GM21528 (cell line): ENCODE data around the gene UBA5.
A peak's percentile ranks its signal among the peaks of the same experiment; 100 is the strongest.
"Not testable (repeated sequence)": the region's sequence is repeated elsewhere in the genome, so short reads cannot be mapped to it uniquely, and the experiment has no call there.

ENCODE experiments used
- ATAC-seq: cut with Tn5 transposase; IDR thresholded peaks from one replicate; pipeline ENCODE4 v1.9.1; 2021; ENCODE audit warnings: mild to moderate bottlenecking, moderate library complexity; ENCODE audit not compliant: unreplicated experiment, low FRiP score

Gene UBA5

GRCh38 chr3:132660052-132660810 lies at the start of gene UBA5:
Gene UBA5, plus strand, starts transcription at chr3:132660329. Its CDS starts 209 bp downstream, at chr3:132660538.
- ATAC-seq, result peak; percentile 82

GRCh38 chr3:132615301-132615700 lies 44.8 kb upstream of the UBA5 start:
- ATAC-seq, result not testable (repeated sequence)

- no peak for ATAC-seq
These were observed 44.2 kb upstream of the UBA5 start for GRCh38 chr3:132615881-132616280.

GRCh38 chr3:132616780-132617179 lies 43.3 kb upstream of the UBA5 start:
- no peak for ATAC-seq

GRCh38 chr3:132622148-132622547 lies 38.0 kb upstream of the UBA5 start:
- no peak for ATAC-seq

GRCh38 chr3:132622761-132623160 lies 37.4 kb upstream of the UBA5 start:
- no peak for ATAC-seq

GRCh38 chr3:132623646-132624045 lies 36.5 kb upstream of the UBA5 start:
- no peak for ATAC-seq

- no peak for ATAC-seq
These were observed 35.3 kb upstream of the UBA5 start for GRCh38 chr3:132624790-132625189.

GRCh38 chr3:132625613-132626012 lies 34.5 kb upstream of the UBA5 start:
- ATAC-seq, result no peak

GRCh38 chr3:132626955-132627354 lies 33.2 kb upstream of the UBA5 start:
- no peak for ATAC-seq

- ATAC-seq, result no peak
These were observed 32.0 kb upstream of the UBA5 start for GRCh38 chr3:132628157-132628556.

- ATAC-seq, result no peak
These were observed 30.2 kb upstream of the UBA5 start for GRCh38 chr3:132629928-132630327.

GRCh38 chr3:132630612-132631011 lies 29.5 kb upstream of the UBA5 start:
- no peak for ATAC-seq

- ATAC-seq, result no peak
These were observed 25.1 kb upstream of the UBA5 start for GRCh38 chr3:132635052-132635451.

GRCh38 chr3:132637590-132637989 lies 22.5 kb upstream of the UBA5 start:
- ATAC-seq, result no peak

GRCh38 chr3:132638706-132639105 lies 21.4 kb upstream of the UBA5 start:
- ATAC-seq, result no peak

- ATAC-seq, result not testable (repeated sequence)
These were observed 18.7 kb upstream of the UBA5 start for GRCh38 chr3:132641427-132641826.

GRCh38 chr3:132641837-132642538 lies 18.1 kb upstream of the UBA5 start:
- peak; percentile 60 for ATAC-seq

- ATAC-seq, result no peak
These were observed 17.6 kb upstream of the UBA5 start for GRCh38 chr3:132642539-132642847.

GRCh38 chr3:132643366-132643765 lies 16.8 kb upstream of the UBA5 start:
- ATAC-seq, result no peak

- ATAC-seq, result no peak
These were observed 15.1 kb upstream of the UBA5 start for GRCh38 chr3:132645058-132645457.

GRCh38 chr3:132650153-132650552 lies 10.0 kb upstream of the UBA5 start:
- no peak for ATAC-seq
